Effector memory CD4-positive, alpha-beta T cell (primary cell): ENCODE results near the gene OAT.
A peak's percentile ranks its signal among the peaks of the same experiment; 100 is the strongest.

Source experiments
- DNase-seq, 3 donors: peaks; one replicate each; pipeline ENCODE4 v3.0.0-alpha.2; 2020
- H3K27ac ChIP-seq: 2 replicates; pipeline ENCODE4 v1.7.0; 2013; ENCODE audit warnings: mild to moderate bottlenecking, low read length, moderate library complexity; ENCODE audit not compliant: insufficient read depth, poor library complexity, severe bottlenecking
- H3K27me3 ChIP-seq: replicated peaks from 2 replicates; pipeline ENCODE4 v1.7.0; 2013; ENCODE audit warnings: mild to moderate bottlenecking, low read length; ENCODE audit not compliant: insufficient read depth, control insufficient read depth, poor library complexity, severe bottlenecking
- H3K36me3 ChIP-seq: 2 replicates; pipeline ENCODE4 v1.7.0; 2013; ENCODE audit warnings: mild to moderate bottlenecking, low read length, moderate library complexity; ENCODE audit not compliant: control insufficient read depth, insufficient read depth
- H3K4me1 ChIP-seq: 2 replicates; pipeline ENCODE4 v1.7.0; 2013; ENCODE audit warnings: low read length, mild to moderate bottlenecking; ENCODE audit not compliant: control insufficient read depth, insufficient read depth, poor library complexity, severe bottlenecking
- H3K4me3 ChIP-seq: 2 replicates; pipeline ENCODE4 v1.7.0; 2013; ENCODE audit warnings: low read length, low read depth, mild to moderate bottlenecking; ENCODE audit not compliant: insufficient read depth, poor library complexity, severe bottlenecking
- H3K9me3 ChIP-seq: 2 replicates; pipeline ENCODE4 v1.7.0; 2013; ENCODE audit warnings: mild to moderate bottlenecking, low read length, moderate library complexity; ENCODE audit not compliant: control insufficient read depth

OAT gene

DNA sequence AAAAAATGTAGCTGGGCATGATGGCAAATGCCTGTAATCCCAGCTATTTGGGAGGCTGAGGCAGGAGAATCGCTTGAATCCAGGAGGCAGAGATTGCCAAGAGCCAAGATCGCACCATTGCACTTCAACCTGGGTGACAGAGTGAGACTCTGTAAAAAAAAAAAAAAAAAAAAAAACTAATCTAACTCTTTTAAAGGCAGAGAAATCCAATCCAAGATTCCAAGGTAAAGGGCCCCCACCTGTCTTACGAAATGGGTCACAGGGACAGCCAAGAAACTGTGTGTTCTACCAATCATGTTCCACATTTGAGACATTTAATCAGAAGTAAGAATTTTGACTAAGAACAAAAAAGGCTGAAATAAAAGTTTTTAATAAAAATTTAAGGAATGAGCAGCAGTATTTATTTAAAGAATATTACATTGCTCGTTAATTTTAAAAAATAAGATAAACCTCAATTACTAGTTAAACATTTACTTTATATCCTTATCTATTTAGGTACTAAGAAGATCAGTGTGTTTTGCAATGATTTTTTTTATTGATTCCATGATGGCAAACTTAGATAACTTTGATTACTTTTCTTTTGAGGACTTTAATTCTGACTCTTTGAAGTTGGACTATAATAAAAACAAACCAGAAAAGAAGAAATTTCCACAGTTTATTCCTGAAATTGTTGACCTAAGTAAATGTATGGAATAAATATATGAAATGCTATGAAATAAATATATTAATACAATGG is 6.7 kb upstream of the OAT start:
- Histone ChIP-seq H3K36me3 (no peaks in the 10 kb centered on the region), H3K9me3 (no peaks in the 10 kb centered on the region), H3K27me3 (no peaks in the 10 kb centered on the region), H3K4me1 (no peaks in the 10 kb centered on the region), H3K4me3 (no peak overlapping the region), H3K27ac (no peak overlapping the region)
- no peak for DNase-seq

DNA sequence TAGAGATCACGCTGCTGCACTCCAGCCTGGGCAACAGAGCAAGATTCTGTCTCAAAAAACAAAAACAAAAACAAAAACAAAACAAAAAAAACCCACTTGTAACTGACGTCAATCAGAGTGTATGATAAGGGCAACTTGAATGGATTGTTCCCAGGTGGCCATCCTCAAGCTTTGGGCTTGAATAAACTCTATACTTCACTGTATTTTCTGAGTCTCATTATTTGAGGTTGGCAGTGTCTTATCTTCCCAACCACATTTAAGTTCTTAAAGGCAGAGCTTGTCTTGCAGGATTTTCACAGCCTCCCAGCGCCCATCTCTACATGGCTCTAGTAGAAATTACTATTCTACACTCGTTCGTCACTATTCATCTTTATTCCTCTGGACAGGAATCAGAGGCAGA is 5.1 kb upstream of the OAT start:
- no peak for DNase-seq
- no peaks in the 10 kb centered on the region for H3K27me3 ChIP-seq
- no peaks in the 10 kb centered on the region for H3K36me3 ChIP-seq
- H3K27ac ChIP-seq = no peak overlapping the region
- no peaks in the 10 kb centered on the region for H3K4me1 ChIP-seq
- no peak overlapping the region for H3K4me3 ChIP-seq
- H3K9me3 ChIP-seq = no peaks in the 10 kb centered on the region

- H3K4me1 ChIP-seq = peaks cover 6% of the 10 kb centered on the region
- no peak overlapping the region for H3K4me3 ChIP-seq
- no peaks in the 10 kb centered on the region for H3K9me3 ChIP-seq
- H3K36me3 ChIP-seq = no peaks in the 10 kb centered on the region
- no peak overlapping the region for H3K27ac ChIP-seq
- no peak for DNase-seq
- H3K27me3 ChIP-seq = no peaks in the 10 kb centered on the region
These were observed 4.0 kb upstream of the OAT start for GRCh38 chr10:124422742-124423141.

DNA sequence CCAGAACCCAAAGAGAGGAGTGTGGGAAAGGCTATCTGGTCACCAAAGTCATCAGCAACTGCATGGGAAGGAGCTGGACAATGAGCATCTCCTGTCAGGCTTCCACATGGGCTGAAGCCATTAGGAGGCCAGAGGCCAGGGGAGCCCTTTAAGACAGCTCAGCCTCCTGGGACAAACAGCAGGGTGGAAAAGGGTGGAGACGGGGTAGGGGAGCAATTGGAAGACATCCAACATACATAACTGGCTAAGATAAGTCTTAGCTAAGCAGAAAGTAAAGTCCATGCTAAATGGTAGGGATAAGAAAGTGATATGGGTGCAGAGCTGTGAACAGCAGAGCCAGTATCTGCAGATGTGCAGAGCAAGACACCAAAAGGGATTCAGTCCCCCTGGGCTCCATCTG is 1.5 kb upstream of the OAT start:
- H3K27ac ChIP-seq = no peak overlapping the region
- no peak for DNase-seq
- H3K27me3 ChIP-seq = no peaks in the 10 kb centered on the region
- no peaks in the 10 kb centered on the region for H3K9me3 ChIP-seq
- H3K4me3 ChIP-seq = no peak overlapping the region
- no peaks in the 10 kb centered on the region for H3K36me3 ChIP-seq
- H3K4me1 ChIP-seq = peaks cover 8% of the 10 kb centered on the region

GRCh38 chr10:124419635-124420034 is 912 bp upstream of the OAT start:
- no peak for DNase-seq
- Histone ChIP-seq H3K27ac (no peak overlapping the region), H3K4me1 (peaks cover 8% of the 10 kb centered on the region), H3K9me3 (no peaks in the 10 kb centered on the region), H3K36me3 (no peaks in the 10 kb centered on the region), H3K27me3 (no peaks in the 10 kb centered on the region), H3K4me3 (peak overlapping the region; percentile 58)

GRCh38 chr10:124417895-124418725 is 613 bp downstream of the OAT start:
- Histone ChIP-seq H3K9me3 (no peaks in the 10 kb centered on the region), H3K27ac (peak overlapping the region; percentile 67), H3K4me3 (peak overlapping the region; percentile 73), H3K27me3 (no peaks in the 10 kb centered on the region), H3K36me3 (no peaks in the 10 kb centered on the region), H3K4me1 (peaks cover 8% of the 10 kb centered on the region)
- DNase-seq = peak; percentile 2 to 23 (median 23)

GRCh38 chr10:124416733-124417132 is 2.0 kb downstream of the OAT start:
- no peaks in the 10 kb centered on the region for H3K36me3 ChIP-seq
- H3K27me3 ChIP-seq = no peaks in the 10 kb centered on the region
- DNase-seq = no peak
- no peak overlapping the region for H3K27ac ChIP-seq
- no peaks in the 10 kb centered on the region for H3K9me3 ChIP-seq
- H3K4me3 ChIP-seq = no peak overlapping the region
- peaks cover 8% of the 10 kb centered on the region for H3K4me1 ChIP-seq

DNA sequence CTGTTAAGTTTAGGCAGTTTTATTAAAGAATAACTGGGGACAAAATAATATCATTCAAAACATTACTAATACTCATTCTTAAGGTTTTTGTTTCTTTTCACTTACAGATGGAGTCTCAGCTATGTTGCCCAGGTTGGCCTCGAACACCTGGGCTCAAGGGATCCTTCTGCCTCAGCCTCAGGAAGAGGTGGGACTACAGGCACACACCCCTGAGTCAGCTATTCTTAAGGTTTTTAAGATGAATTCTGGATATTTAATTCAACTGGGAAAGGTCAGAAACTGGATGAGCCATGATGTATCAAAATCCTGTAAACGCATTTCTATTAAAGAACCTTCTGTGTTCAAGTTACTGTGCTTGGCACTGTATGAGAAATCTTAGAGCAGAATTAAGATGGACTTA is 3.5 kb downstream of the OAT start:
- no peaks in the 10 kb centered on the region for H3K27me3 ChIP-seq
- peaks cover 8% of the 10 kb centered on the region for H3K4me1 ChIP-seq
- H3K36me3 ChIP-seq = no peaks in the 10 kb centered on the region
- no peak overlapping the region for H3K4me3 ChIP-seq
- no peak for DNase-seq
- H3K9me3 ChIP-seq = no peaks in the 10 kb centered on the region
- H3K27ac ChIP-seq = no peak overlapping the region

DNA sequence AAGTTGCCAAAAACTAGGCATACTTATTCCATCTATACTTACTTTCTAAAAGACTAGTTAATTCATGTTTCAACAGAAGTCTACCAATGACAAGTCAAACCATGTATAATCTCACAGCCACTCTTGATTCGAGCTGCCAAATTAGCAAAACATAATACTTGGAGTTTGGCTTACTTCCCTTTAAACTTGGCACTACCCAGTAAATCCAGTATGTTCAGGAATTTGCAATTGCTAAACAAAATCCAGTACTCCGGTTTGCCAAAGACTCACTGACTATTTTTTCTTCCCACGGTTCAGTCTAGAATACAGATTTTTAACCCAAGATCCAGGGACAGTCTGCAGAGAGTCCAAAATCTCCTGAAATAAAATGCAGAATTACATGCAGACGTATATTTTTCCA is 4.6 kb downstream of the OAT start:
- peaks cover 8% of the 10 kb centered on the region for H3K4me1 ChIP-seq
- no peak for DNase-seq
- H3K27ac ChIP-seq = no peak overlapping the region
- H3K36me3 ChIP-seq = peaks cover under 1% of the 10 kb centered on the region
- no peak overlapping the region for H3K4me3 ChIP-seq
- H3K27me3 ChIP-seq = no peaks in the 10 kb centered on the region
- H3K9me3 ChIP-seq = no peaks in the 10 kb centered on the region

- H3K27me3 ChIP-seq = no peaks in the 10 kb centered on the region
- no peaks in the 10 kb centered on the region for H3K9me3 ChIP-seq
- no peak for DNase-seq
- H3K4me1 ChIP-seq = no peaks in the 10 kb centered on the region
- no peak overlapping the region for H3K27ac ChIP-seq
- no peak overlapping the region for H3K4me3 ChIP-seq
- peaks cover 22% of the 10 kb centered on the region for H3K36me3 ChIP-seq
These were observed 9.0 kb downstream of the OAT start for GRCh38 chr10:124409696-124410095.
